Hypothalamus (tissue), 51 donors: ENCODE results near the gene CIDEC.
A peak's percentile ranks its signal among the peaks of the same experiment; 100 is the strongest.
"Not testable (repeated sequence)": the region's sequence is repeated elsewhere in the genome, so short reads cannot be mapped to it uniquely, and the experiment has no call there.

Source experiments
- DNase-seq, 51 donors: peaks; one replicate each; lab custom pipeline; 2025; lab: John Stamatoyannopoulos, UW

The CIDEC gene

DNA sequence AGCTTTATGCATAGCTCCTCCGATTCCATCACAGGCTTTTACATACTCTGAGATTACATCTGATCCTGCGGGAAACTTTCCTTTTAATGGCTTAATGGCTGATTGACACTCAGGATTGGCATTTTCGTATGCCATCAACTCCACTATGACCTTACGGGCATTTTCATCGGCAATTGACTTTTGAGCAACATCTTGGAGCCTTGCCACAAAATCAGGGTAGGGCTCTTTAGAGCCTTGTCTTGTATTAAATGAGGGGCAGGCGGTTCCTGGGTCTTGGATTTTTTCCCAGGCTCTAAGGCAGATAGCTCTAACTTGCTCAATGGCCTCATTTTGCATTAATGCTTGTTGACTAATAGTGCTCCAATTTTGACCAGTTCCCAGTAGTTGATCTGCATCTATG lies 28.1 kb downstream of the CIDEC start:
- DNase-seq = not testable (repeated sequence)

DNA sequence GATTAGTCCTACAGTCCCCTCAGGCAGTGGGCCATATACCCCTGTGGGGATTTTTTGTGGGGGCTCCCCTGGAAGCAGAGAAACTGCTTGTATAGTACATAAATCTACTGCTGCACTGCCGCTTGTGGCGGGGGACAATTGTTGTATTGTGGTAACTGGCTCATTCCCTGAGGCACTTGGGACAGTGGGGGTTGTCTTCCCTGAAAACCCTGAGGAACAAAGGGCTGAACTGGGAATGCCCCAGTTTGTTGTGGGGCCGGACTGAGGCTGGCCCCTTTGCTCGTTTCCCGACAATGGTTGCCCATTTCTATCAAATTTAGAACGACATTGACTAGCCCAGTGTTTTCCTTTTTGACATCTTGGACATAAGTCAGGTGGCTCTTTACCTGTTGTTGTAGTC lies 28.7 kb downstream of the CIDEC start:
- DNase-seq = peak in 6 of 51 donors; percentile 6 to 34 (median 19)

DNA sequence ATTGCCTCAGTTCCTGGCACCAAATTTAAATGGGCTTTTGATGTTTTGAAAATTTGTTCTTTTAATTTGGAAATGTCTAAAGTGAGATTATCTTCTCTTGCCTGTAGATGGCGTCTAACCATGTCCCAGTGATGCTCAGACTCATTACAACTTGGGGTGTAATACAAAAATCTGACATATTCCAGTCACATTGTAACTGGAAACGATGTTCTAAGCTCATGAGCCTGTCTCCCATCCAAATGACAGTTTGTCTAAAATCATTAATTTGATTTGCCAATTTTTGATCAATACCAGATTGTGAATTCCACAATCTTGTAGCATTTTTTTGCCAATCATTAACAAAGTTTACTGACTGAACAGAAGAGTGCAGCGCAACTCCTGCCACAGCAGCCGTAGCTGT lies 31.2 kb downstream of the CIDEC start:
- DNase-seq = peak in 1 of 51 donors; percentile 25

DNA sequence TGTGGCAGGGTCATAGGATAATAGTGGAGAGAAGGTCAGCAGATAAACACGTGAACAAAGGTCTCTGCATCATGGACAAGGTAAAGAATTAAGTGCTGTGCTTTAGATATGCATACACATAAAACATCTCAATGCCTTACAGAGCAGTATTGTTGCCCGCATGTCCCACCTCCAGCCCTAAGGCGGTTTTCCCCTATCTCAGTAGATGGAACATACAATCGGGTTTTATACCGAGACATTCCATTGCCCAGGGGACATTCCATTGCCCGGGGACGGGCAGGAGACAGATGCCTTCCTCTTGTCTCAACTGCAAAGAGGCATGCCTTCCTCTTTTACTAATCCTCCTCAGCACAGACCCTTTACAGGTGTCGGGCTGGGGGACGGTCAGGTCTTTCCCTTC lies 32.2 kb downstream of the CIDEC start:
- DNase-seq = not testable (repeated sequence)

DNA sequence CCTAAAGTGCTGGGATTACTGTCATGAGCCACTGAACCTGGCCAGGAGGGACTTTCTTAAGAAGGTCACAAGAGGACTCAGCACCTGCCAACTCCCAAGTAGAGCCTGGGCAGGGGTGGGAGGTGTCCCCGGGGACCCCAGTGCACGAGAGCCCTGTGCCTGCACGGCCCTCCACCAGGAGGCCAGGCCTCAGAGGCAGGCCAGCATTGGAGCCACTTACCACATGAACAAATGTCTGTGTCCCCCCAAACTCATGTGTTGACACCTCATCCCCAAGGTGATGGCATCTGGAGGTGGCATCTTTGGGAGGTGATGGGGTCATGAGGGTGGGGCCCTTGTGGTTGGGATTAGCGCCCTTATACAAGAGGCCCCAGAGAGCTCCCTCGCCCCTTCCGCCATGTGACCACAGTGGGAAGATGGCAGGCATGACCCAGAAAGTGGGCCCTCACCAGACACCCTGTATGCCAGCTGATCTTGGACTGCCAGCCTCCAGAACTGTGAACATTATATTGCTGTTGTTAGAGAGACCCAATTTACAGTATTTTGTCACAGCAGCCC lies 33.0 kb downstream of the CIDEC start:
- no peak for DNase-seq

GRCh38 chr3:9846231-9846630 lies 33.8 kb downstream of the CIDEC start:
- DNase-seq = no peak

- DNase-seq = peak; percentile 67 to 99 (median 96)
Measured at GRCh38 chr3:9843715-9844438, 36.2 kb downstream of the CIDEC start, which contains the start of gene RPUSD3. TSS of gene RPUSD3 (minus strand) at chr3:9844008. CDS start at chr3:9843990, 18 bp downstream.

- DNase-seq = no peak
Measured at GRCh38 chr3:9841015-9841414, 39.0 kb downstream of the CIDEC start.

DNA sequence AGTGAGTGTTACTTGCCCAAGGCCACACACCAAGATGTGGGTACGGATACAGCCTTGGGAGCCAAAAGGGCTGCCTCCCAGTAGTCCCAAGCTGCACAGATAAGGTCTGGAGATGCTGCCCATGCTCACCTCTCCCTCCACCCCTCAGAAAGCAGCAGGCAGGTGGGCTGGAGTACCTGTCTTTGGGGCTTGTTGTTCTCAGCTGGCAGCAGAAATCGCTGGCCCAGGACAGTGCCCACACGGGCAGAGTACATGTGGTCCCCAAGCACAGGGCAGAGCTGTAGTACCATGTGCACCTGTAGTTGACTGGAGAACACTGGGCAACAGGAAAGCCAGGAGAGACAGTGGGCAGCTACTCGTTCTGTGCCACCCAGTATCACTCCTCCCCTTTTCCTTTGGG lies 41.2 kb downstream of the CIDEC start:
- DNase-seq = no peak

GRCh38 chr3:9837701-9838582 lies 42.1 kb downstream of the CIDEC start:
- DNase-seq = no peak

DNA sequence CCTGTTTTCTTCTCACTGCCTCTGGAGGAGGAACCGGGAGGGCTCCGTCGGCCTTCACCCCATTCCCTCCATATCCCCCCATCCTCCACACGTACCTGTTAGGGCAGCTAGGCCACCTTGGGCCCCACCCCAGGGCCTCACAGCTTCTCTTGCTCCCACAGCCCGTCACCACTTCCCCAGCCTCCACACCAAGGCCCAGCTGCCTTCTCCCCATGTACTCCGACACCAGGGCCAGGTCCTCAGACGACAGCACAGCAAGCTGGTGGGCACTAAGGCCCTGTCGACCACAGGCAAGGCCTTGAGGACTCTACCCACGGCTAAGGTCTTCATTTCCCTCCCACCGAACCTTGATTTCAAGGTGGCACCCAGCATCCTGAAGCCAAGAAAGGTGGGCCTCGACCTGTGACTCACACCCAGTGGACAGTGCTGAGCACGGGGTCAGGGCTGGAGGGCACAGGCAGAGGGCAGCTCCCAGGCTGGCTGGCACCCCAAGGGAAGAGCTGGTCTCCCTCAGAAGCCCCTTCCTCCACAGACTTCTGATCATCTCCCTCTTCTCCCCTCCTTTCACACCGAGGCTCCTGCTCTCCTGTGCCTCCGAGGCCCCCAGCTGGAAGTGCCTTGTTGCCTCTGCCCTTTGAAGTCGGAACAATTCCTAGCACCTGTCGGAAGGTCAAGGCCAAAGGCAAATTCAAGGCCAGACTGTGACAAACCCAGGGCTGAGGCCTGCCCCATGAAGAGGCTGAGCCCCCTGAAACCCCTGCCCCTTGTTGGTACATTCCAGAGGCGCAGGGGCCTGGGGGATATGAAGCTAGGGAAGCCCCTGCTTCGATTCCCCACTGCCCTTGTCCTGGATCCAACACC lies 45.3 kb downstream of the CIDEC start:
- DNase-seq = no peak

GRCh38 chr3:9833078-9833477 lies 47.0 kb downstream of the CIDEC start:
- no peak for DNase-seq

- no peak for DNase-seq
Measured at GRCh38 chr3:9831253-9831652, 48.8 kb downstream of the CIDEC start.

- DNase-seq = no peak
Measured at GRCh38 chr3:9828801-9829755, 51.0 kb downstream of the CIDEC start.

GRCh38 chr3:9826815-9827573 lies 53.1 kb downstream of the CIDEC start:
- no peak for DNase-seq

DNA sequence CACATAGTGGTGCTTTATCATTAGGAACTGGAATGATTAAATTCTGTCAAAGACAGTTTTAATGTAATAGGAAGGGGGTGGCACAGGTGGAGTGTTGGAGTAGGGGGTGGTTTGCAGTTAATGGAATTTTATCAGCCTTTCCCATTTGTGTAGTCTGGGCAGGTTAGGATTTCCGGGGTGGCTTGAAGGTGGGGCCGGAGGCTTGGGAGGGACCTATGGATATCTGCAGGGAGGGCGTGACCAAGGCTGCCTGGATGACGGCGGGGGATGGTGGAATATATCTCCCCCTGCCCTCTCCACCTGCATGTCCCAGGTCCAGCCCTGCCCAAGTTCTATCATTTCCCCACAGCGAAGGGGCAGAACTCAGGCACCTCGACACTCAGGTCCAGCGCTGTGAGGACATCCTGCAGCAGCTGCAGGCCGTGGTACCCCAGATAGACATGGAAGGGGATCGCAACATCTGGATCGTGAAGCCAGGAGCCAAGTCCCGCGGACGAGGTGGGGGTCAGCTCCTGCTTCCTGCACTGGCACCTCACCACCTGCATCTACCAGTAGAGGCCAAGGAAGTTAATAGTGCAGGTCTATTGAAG lies 54.5 kb downstream of the CIDEC start:
- no peak for DNase-seq

DNA sequence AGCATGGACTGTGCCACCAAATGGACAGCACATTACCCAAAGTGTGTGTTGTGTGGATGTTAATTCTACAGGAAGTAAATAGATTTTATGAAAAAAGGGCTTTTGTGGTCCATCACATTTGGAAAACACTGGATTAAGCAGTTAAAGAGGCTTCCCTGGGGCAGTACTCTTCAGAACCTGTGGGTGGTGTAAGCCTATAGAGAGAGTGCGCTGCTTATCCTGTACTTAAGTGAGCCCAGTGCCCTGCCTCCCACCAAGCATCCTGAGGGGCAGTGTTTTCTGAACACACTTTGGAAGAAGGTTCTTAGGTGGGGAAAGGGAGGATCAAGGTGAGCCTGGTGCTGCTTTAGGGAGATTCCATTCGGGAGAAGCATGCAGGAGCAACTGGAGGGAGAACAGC lies 59.1 kb downstream of the CIDEC start:
- no peak for DNase-seq

- DNase-seq = no peak
Measured at GRCh38 chr3:9820543-9820942, 59.5 kb downstream of the CIDEC start.
